Pancreas (tissue), 10 donors: ENCODE data around the gene PIWIL1. TPM values are rescaled to one million over a fixed set of nuclear protein-coding genes. Genes with fewer than 3 reads are reported as not detected.

ENCODE experiments used
- ATAC-seq, 4 donors: fragments of 200-7000 bp; cut with Tn5 transposase; one replicate each; pipeline versions ENCODE4 v1.8.0 to v1.9.1; 2020; ENCODE audit warnings: mild to moderate bottlenecking in 4 of 4, moderate library complexity in 4 of 4
- DNase-seq, 6 donors: peaks; one replicate each; pipeline ENCODE4 v3.0.0-alpha.2; 2020
- FAIRE-seq: peaks from 2 replicates; lab custom pipeline; 2012; peaks lifted over from hg19 to GRCh38; lab: Jason Lieb, UNC
- H3K27ac ChIP-seq, 4 donors: fragments of 200-600 bp; sonication (generic); 1 replicate in 3 of 4; 2 replicates in 1 of 4; pipeline versions ENCODE4 v1.5.0 to v1.8.0; 2020
- H3K27me3 ChIP-seq, 4 donors: fragments of 200-600 bp; one replicate each; pipeline ENCODE4 v1.8.0; 2021
- H3K36me3 ChIP-seq, 3 donors: fragments of 200-600 bp; sonication (generic) in 1 of 3; one replicate each; pipeline versions ENCODE4 v1.5.0 to v1.8.0; 2020 to 2021
- H3K4me1 ChIP-seq, 3 donors: fragments of 200-600 bp; one replicate each; pipeline ENCODE4 v1.8.0; 2021
- H3K4me3 ChIP-seq, 4 donors: fragments of 200-600 bp; sonication (generic) in 2 of 4; one replicate each; pipeline versions ENCODE4 v1.5.0 to v1.8.0; 2020 to 2021
- H3K9me3 ChIP-seq, 4 donors: fragments of 200-600 bp; one replicate each; pipeline ENCODE4 v1.8.0; 2021
- WGBS, 2 donors: extraction: QIAGEN DNeasy Blood & Tissue Kit; methylation state at CpG; one replicate each; pipeline ENCODE4 v1.1.7; 2013; 5-methylcytosine and 5-hydroxymethylcytosine counted together
- intact Hi-C, 3 donors: fragments of 100-400 bp; cut with DNase I; formaldehyde crosslinking; loops; one replicate each; pipeline versions ENCODE4 v1.11.1 to v1.14.2; 2022
- polyA plus RNA-seq, 2 donors: library from polyadenylated mRNA; stranded (reverse); fragments of 200-250 nt; gene quantifications; one replicate each; pipeline ENCODE4 v1.2.3, GENCODE V29; 2013
- total RNA-seq, 6 donors: library from RNA; stranded (reverse); fragmentation: NEBNext Ultra II Directional in 4 of 6; extraction: Animal tissue kit (Norgen Biotek cat#: 25700) in 4 of 6; gene quantifications; one replicate each; pipeline versions ENCODE4 v1.2.1 to v1.2.4, GENCODE V29; 2021 to 2023
- TF ChIP-seq, protein P1 (sequence below), 4 donors: fragments of 200-600 bp; sonication (generic) in 3 of 4; IDR thresholded peaks; one replicate each; pipeline versions ENCODE4 v1.5.0 to v1.8.0; 2021; ENCODE audit warnings: antibody characterized with exemption in 4 of 4
- donor health status: healthy with polysubstance abuse.
- donor health status: DM: no; HTN: no; CAD: no; lungs with moderate emphysema.
- donor health status: DM: no; HTN: no; CAD: no.
- donor health status: control.
- donor health status: control.
- donor health status: Bipolar disorder and iron deficiency.
- donor health status: DM: yes; HTN: yes; CAD: no.
- donor health status: DM: no; HTN: no; CAD: no.
- donor health status: DM: no; HTN: no; CAD: no.
- donor health status: DM: yes; HTN: yes; CAD: no.

PIWIL1 gene
- total and polyA plus RNA-seq, 8 donors: not detected

DNA sequence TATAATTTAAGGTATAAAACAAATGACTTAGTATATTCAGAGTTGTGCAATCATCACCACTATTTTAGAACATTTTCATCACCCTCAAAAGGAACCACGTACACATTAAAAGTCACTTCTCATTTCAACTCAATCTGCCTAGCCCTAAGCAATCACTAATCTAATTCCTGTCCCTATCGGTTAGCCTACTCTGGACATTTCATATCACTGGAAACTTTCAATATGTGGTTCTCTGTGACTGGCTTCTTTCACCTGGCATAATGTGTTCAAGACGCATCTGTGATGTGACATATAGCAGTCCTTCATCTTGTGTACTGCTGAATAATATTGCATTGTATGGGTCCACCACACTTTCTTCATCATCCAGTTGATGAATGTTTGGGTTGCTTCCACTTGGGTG lies 15.4 kb upstream of the PIWIL1 start:
- intact Hi-C loops: no loop called here
- TF ChIP-seq, protein P1, sequence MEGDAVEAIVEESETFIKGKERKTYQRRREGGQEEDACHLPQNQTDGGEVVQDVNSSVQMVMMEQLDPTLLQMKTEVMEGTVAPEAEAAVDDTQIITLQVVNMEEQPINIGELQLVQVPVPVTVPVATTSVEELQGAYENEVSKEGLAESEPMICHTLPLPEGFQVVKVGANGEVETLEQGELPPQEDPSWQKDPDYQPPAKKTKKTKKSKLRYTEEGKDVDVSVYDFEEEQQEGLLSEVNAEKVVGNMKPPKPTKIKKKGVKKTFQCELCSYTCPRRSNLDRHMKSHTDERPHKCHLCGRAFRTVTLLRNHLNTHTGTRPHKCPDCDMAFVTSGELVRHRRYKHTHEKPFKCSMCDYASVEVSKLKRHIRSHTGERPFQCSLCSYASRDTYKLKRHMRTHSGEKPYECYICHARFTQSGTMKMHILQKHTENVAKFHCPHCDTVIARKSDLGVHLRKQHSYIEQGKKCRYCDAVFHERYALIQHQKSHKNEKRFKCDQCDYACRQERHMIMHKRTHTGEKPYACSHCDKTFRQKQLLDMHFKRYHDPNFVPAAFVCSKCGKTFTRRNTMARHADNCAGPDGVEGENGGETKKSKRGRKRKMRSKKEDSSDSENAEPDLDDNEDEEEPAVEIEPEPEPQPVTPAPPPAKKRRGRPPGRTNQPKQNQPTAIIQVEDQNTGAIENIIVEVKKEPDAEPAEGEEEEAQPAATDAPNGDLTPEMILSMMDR (IDR thresholded peaks at IDR 0.05): no peak
- ATAC-seq (no peak), FAIRE-seq (no peak), DNase-seq (no peak)
- Histone ChIP-seq H3K4me3 (no peak overlapping the region), H3K27ac (no peak overlapping the region), H3K9me3 (no peaks in the 10 kb centered on the region), H3K4me1 (no peaks in the 10 kb centered on the region), H3K27me3 (peaks cover 0 to 6% (median 0%) of the 10 kb centered on the region in 4 donors), H3K36me3 (no peaks in the 10 kb centered on the region)
- 60 to 74% methylated on average over 3 of the region's 3 CpGs for WGBS, 2 donors

DNA sequence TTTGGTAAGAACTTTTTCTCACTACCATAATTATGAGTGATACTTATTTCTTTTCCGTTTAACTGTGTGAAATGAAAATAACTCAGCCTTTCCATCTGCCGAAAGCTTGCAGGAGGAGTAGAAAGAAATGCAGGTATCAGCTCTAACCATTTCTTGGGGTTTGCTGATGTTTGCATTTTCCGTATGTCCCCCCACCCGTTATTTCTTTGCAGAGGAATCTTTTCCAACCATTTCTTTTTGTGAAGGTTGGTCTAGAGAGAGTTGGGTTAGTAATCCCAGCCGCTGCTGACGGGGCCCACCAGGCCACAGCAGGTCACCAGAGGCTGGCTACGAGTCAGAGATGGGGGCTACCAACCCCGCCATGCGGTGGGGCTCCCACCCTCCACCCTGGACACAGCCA lies 7.0 kb upstream of the PIWIL1 start:
- Histone ChIP-seq H3K4me3 (no peak overlapping the region), H3K36me3 (no peaks in the 10 kb centered on the region), H3K27ac (no peak overlapping the region), H3K4me1 (no peaks in the 10 kb centered on the region), H3K27me3 (no peaks in the 10 kb centered on the region), H3K9me3 (no peaks in the 10 kb centered on the region)
- intact Hi-C loops: loop anchor here (5.0 to 10.0 kb wide), 3 partner anchors 283 to 293 kb away; no protein-coding TSS in a partner anchor
- DNase-seq: no peak
- WGBS, 2 donors: 55 to 61% methylated on average over 9 of the region's 9 CpGs
- no peak for FAIRE-seq
- no peak for ATAC-seq
- TF ChIP-seq, protein P1 (IDR thresholded peaks at IDR 0.05): no peak

DNA sequence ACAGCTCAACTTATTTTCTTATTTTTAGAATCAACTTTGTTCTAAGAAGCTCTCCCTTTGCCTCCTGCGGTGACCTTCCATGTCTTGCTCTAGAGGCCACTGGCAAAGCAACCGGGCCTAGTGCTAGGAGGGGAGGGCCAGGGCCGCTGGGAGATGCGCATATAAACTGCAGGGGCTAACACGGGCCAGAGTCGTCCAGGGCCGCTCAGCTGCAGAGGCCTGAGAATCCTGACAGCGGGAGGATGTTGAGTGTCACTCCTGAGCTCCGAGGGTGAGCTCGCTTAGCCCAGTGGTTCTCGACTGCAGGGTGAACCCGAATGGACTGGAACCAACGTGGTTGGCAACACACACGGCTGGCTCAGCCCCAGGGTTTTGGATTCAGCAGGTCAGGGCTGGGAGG lies 6.5 kb upstream of the PIWIL1 start:
- no peaks in the 10 kb centered on the region for H3K9me3 ChIP-seq
- no peak for FAIRE-seq
- WGBS, 2 donors: 55 to 60% methylated on average over 14 of the region's 14 CpGs
- DNase-seq: no peak
- H3K27ac ChIP-seq: no peak overlapping the region
- no peaks in the 10 kb centered on the region for H3K36me3 ChIP-seq
- H3K4me1 ChIP-seq: no peaks in the 10 kb centered on the region
- TF ChIP-seq, protein P1 (IDR thresholded peaks at IDR 0.05): no peak
- no peak overlapping the region for H3K4me3 ChIP-seq
- intact Hi-C loops: loop anchor here (5.0 to 10.0 kb wide), 3 partner anchors 284 to 294 kb away; no protein-coding TSS in a partner anchor
- no peak for ATAC-seq
- no peaks in the 10 kb centered on the region for H3K27me3 ChIP-seq

DNA sequence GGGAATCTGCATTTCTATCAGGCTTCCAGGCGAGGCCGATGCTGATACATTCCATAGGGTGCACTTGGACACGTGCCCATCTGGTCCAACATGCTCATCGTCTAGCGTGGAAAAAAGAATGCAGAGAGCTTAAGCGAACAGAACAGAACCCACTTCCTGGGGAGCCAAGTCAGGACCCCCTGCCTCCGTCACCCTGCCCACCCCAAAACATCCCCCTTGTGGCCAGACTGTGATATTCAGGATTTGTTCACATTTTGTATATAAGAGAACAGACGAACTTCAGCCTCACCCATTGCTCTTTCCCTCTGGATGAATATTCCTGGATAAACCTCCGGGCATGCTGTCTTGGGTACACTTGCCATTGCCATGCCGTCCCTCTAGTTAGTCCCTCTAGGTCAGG lies 4.3 kb upstream of the PIWIL1 start:
- FAIRE-seq: no peak

DNA sequence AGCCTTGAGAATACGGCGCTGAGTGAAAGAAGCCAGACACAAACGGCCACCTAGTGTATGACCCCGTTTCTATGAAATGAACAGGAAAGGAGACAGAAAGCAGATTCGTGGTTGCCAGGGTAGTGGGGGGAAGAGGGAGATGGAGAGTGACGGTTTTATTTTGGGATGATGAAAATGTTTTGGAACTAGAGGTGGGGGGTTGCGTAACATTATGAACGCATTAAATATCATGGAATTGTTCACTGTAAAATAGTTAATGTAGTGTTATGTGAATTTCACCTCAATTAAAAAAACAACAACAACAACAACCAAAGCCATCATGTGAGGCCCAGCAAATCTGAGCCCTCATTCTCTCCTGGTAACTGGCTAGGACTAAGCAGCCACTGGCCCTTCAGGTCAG lies 3.3 kb upstream of the PIWIL1 start:
- Histone ChIP-seq H3K27me3 (peaks cover 0 to 7% (median 0%) of the 10 kb centered on the region in 4 donors), H3K4me3 (no peak overlapping the region), H3K4me1 (no peaks in the 10 kb centered on the region), H3K27ac (no peak overlapping the region), H3K9me3 (no peaks in the 10 kb centered on the region), H3K36me3 (no peaks in the 10 kb centered on the region)
- no peak for DNase-seq
- intact Hi-C loops: loop anchor here (5.0 to 10.0 kb wide), 3 partner anchors 287 to 297 kb away; no protein-coding TSS in a partner anchor
- no peak for FAIRE-seq
- TF ChIP-seq, protein P1 (IDR thresholded peaks at IDR 0.05): no peak
- WGBS, 2 donors: 55 to 68% methylated on average over 8 of the region's 8 CpGs
- no peak for ATAC-seq

More for the DNA sequence above, 4.3 kb upstream of the PIWIL1 start:
- 37 to 49% methylated on average over 10 of the region's 10 CpGs for WGBS, 2 donors
- DNase-seq (no peak), ATAC-seq (no peak)
- H3K27ac ChIP-seq: no peak overlapping the region
- no peaks in the 10 kb centered on the region for H3K36me3 ChIP-seq
- H3K27me3 ChIP-seq: no peaks in the 10 kb centered on the region
- TF ChIP-seq, protein P1 (IDR thresholded peaks at IDR 0.05): no peak
- no peaks in the 10 kb centered on the region for H3K9me3 ChIP-seq
- intact Hi-C loops: loop anchor here (5.0 to 10.0 kb wide), 3 partner anchors 286 to 296 kb away; no protein-coding TSS in a partner anchor
- no peak overlapping the region for H3K4me3 ChIP-seq
- H3K4me1 ChIP-seq: no peaks in the 10 kb centered on the region
